Measurements from ENCODE around the gene NGRN. TPM values are rescaled to one million over a fixed set of nuclear protein-coding genes. Genes with fewer than 3 reads are reported as not detected.

Gene NGRN
- total and polyA plus RNA-seq, 2 of the 4 experiments (the other 2 are of a cell fraction) = 39.6 to 46.2 TPM

- Histone ChIP-seq H3K18ac (ENCODE audit: low read depth, low read length) (no peak overlapping the region), H3K36me3 (ENCODE audit: control insufficient read depth, insufficient read depth, low read length) (no peaks in the 10 kb centered on the region), H4K8ac (ENCODE audit: low read depth in 2 of 2, low read length in 2 of 2) (no peak overlapping the region), H2AFZ (replicated peaks; ENCODE audit: low read length, poor library complexity) (no peak overlapping the region), H3K27ac (ENCODE audit: insufficient read depth, low read length) (no peak overlapping the region), H3K27me3 (ENCODE audit: control insufficient read depth, insufficient read depth, low read length) (no peaks in the 10 kb centered on the region; the same call in 1 of the 2 replicates), H3K4me1 (ENCODE audit: control insufficient read depth, insufficient read depth, low read length) (peaks cover 2% of the 10 kb centered on the region; the same call in 1 of the 2 replicates), H3K23ac (ENCODE audit: low read depth, low read length) (no peak overlapping the region), H3K79me1 (ENCODE audit: low read depth in 1 of 2, low read length in 2 of 2) (no peaks in the 10 kb centered on the region), H2BK15ac (ENCODE audit: low read depth, low read length) (no peak overlapping the region), H2AK5ac (ENCODE audit: low read depth, low read length) (no peak overlapping the region), H3K14ac (replicated peaks; ENCODE audit: low read depth, low read length) (no peak overlapping the region), H4K5ac (ENCODE audit: low read depth, low read length) (no peak overlapping the region), H3K9me3 (ENCODE audit: control insufficient read depth, insufficient read depth, low read length) (no peaks in the 10 kb centered on the region), H3K4me3 (ENCODE audit: insufficient read depth, low read depth, low read length) (no peak overlapping the region), H2BK5ac (ENCODE audit: low read depth, low read length, poor library complexity, severe bottlenecking) (no peak overlapping the region), H3K56ac (ENCODE audit: extremely low read depth, insufficient read depth, low read length) (no peak overlapping the region), H2BK120ac (ENCODE audit: low read depth, low read length) (no peak overlapping the region), H3K4ac (ENCODE audit: low read depth, low read length) (no peak overlapping the region), H2AK9ac (replicated peaks; ENCODE audit: low read depth, low read length, poor library complexity) (no peak overlapping the region), H3K9me1 (ENCODE audit: insufficient read depth, low read length) (no peaks in the 10 kb centered on the region), H4K20me1 (ENCODE audit: insufficient read depth, low read length) (no peaks in the 10 kb centered on the region), H3K9ac (ENCODE audit: low read depth, low read length) (no peak overlapping the region), H2BK20ac (ENCODE audit: low read depth, low read length) (no peak overlapping the region), H4K91ac (ENCODE audit: insufficient read depth, low read depth, low read length) (no peak overlapping the region), H3K4me2 (ENCODE audit: low read depth, low read length) (no peak overlapping the region)
- dilution Hi-C loops (cut with HindIII; ENCODE audit: low sequenced_read_pairs, unreplicated experiment) (no loop called here), in situ Hi-C loops (cut with MboI; ENCODE audit: low sequenced_read_pairs) (no loop called here), intact Hi-C loops (cut with micrococcal nuclease) (no loop called here)
- TF ChIP-seq MAFK (IDR thresholded peaks at IDR 0.05; ENCODE audit: low read depth, low read length) (no peak), RCOR1 (IDR thresholded peaks at IDR 0.05; ENCODE audit: insufficient replicate concordance, low read length) (no peak), MXI1 (IDR thresholded peaks at IDR 0.05; ENCODE audit: borderline replicate concordance, low read depth, low read length) (no peak), MAZ (IDR thresholded peaks at IDR 0.05; ENCODE audit: borderline replicate concordance, low read depth, low read length) (no peak), CEBPB (IDR thresholded peaks at IDR 0.05; ENCODE audit: low read depth, low read length) (no peak), RFX5 (IDR thresholded peaks at IDR 0.05; ENCODE audit: low read depth, low read length) (no peak), CHD1 (IDR thresholded peaks at IDR 0.05; ENCODE audit: low read depth, low read length) (no peak), POLR2A (IDR thresholded peaks at IDR 0.05; ENCODE audit: low read depth, low read length) (no peak), USF2 (IDR thresholded peaks at IDR 0.05; ENCODE audit: low read depth, low read length) (no peak), RAD21 (IDR thresholded peaks at IDR 0.05; ENCODE audit: low read length) (no peak), CTCF (conservative IDR thresholded peaks at IDR 0.05; ENCODE audit: low read depth, low read length) (no peak), FOS (IDR thresholded peaks at IDR 0.05; ENCODE audit: low read depth, low read length) (no peak), NFE2L2 (IDR thresholded peaks at IDR 0.05; ENCODE audit: low read depth, low read length) (no peak), SMC3 (IDR thresholded peaks at IDR 0.05; ENCODE audit: low read depth, low read length) (no peak), BHLHE40 (IDR thresholded peaks at IDR 0.05; ENCODE audit: low read depth, low read length) (no peak), ELK1 (IDR thresholded peaks at IDR 0.05; ENCODE audit: borderline replicate concordance, low read depth, low read length) (no peak)
- no peak for ATAC-seq (ENCODE audit: low read depth)
- POLR2A ChIA-PET (ENCODE audit: unreplicated experiment) = no interaction called here
- CTCF ChIA-PET = no interaction called here
- WGBS, 2 experiments (ENCODE audit: extremely low coverage in 2 of 2, insufficient read length in 1 of 2) = no CpG with 5 or more reads among the region's 4 CpGs
- BruUV-seq (replicated peaks) = no TSS peak
- DNase-seq = no peak
These were observed 31.5 kb downstream of the NGRN start for GRCh38 chr15:90297021-90297420.
